Trophoblast cell (in vitro differentiated cells and primary cell): ENCODE results near the gene PASK.
"Not testable (repeated sequence)": the region's sequence is repeated elsewhere in the genome, so short reads cannot be mapped to it uniquely, and the experiment has no call there.

Experiments
- DNase-seq, 2 donors: peaks; one replicate each; pipeline ENCODE4 v3.0.0-alpha.2; 2016
- H2AFZ ChIP-seq: 2 replicates; pipeline ENCODE4 v1.6.1; 2013; ENCODE audit warnings: low read length, moderate library complexity, mild to moderate bottlenecking; ENCODE audit not compliant: insufficient read depth, poor library complexity
- H2AK5ac ChIP-seq: 2 replicates; pipeline ENCODE4 v1.6.1; 2013; ENCODE audit warnings: mild to moderate bottlenecking, low read length
- H2BK120ac ChIP-seq: 2 replicates; pipeline ENCODE4 v1.6.1; 2013; ENCODE audit warnings: low read length, mild to moderate bottlenecking, moderate library complexity; ENCODE audit not compliant: insufficient read depth, poor library complexity
- H2BK12ac ChIP-seq: 2 replicates; pipeline ENCODE4 v1.6.1; 2013; ENCODE audit warnings: mild to moderate bottlenecking, low read length, moderate library complexity
- H2BK5ac ChIP-seq: 2 replicates; pipeline ENCODE4 v1.6.1; 2013; ENCODE audit warnings: low read length, low read depth, moderate library complexity, mild to moderate bottlenecking; ENCODE audit not compliant: poor library complexity
- H3K14ac ChIP-seq: 2 replicates; pipeline ENCODE4 v1.6.1; 2013; ENCODE audit warnings: mild to moderate bottlenecking, low read length
- H3K18ac ChIP-seq: 2 replicates; pipeline ENCODE4 v1.6.1; 2013; ENCODE audit warnings: mild to moderate bottlenecking, low read length
- H3K23ac ChIP-seq: 2 replicates; pipeline ENCODE4 v1.6.1; 2013; ENCODE audit warnings: low read length
- H3K27ac ChIP-seq: 2 replicates; pipeline ENCODE4 v1.5.1; 2013; ENCODE audit warnings: low read depth, mild to moderate bottlenecking, inconsistent platforms, low read length, moderate library complexity
- H3K27me3 ChIP-seq: 2 replicates; pipeline ENCODE4 v1.6.1; 2013; ENCODE audit warnings: inconsistent platforms, mild to moderate bottlenecking, low read length, moderate library complexity; ENCODE audit not compliant: insufficient read depth
- H3K36me3 ChIP-seq, 2 experiments: 1 replicate in 1 of 2; 2 replicates in 1 of 2; pipeline ENCODE4 v1.6.1; 2013; ENCODE audit warnings: low read length in 2 of 2, mild to moderate bottlenecking in 2 of 2, moderate library complexity in 1 of 2; ENCODE audit not compliant: insufficient read depth in 2 of 2, control insufficient read depth in 1 of 2
- H3K4ac ChIP-seq: 2 replicates; pipeline ENCODE4 v1.6.1; 2013; ENCODE audit warnings: low read depth, mild to moderate bottlenecking, low read length, moderate library complexity
- H3K4me1 ChIP-seq, 2 experiments: 1 replicate in 1 of 2; 2 replicates in 1 of 2; pipeline ENCODE4 v1.6.1; 2013; ENCODE audit warnings: low read length in 2 of 2, mild to moderate bottlenecking in 2 of 2, moderate library complexity in 1 of 2; ENCODE audit not compliant: insufficient read depth in 2 of 2, control insufficient read depth in 1 of 2
- H3K4me2 ChIP-seq: 2 replicates; pipeline ENCODE4 v1.6.1; 2013; ENCODE audit warnings: inconsistent platforms, mild to moderate bottlenecking, low read length, moderate library complexity
- H3K4me3 ChIP-seq: 2 replicates; pipeline ENCODE4 v1.5.1; 2013; ENCODE audit warnings: mild to moderate bottlenecking, low read depth, low read length, inconsistent platforms
- H3K79me1 ChIP-seq: one replicate; pipeline ENCODE4 v1.6.1; 2013; ENCODE audit warnings: low read length
- H3K79me2 ChIP-seq: 2 replicates; pipeline ENCODE4 v1.6.1; 2013; ENCODE audit warnings: low read length, mild to moderate bottlenecking; ENCODE audit not compliant: control insufficient read depth, insufficient read depth, poor library complexity
- H3K9ac ChIP-seq: 2 replicates; pipeline ENCODE4 v1.6.1; 2013; ENCODE audit warnings: mild to moderate bottlenecking, low read length
- H3K9me3 ChIP-seq: 2 replicates; pipeline ENCODE4 v1.6.1; 2013; ENCODE audit warnings: low read depth, mild to moderate bottlenecking, control low read depth, inconsistent platforms, low read length; ENCODE audit not compliant: insufficient read depth
- H4K12ac ChIP-seq: 2 replicates; pipeline ENCODE4 v1.6.1; 2013; ENCODE audit warnings: low read depth, mild to moderate bottlenecking, low read length, moderate library complexity
- H4K8ac ChIP-seq: 2 replicates; pipeline ENCODE4 v1.6.1; 2013; ENCODE audit warnings: low read depth, mild to moderate bottlenecking, low read length, moderate library complexity
- H4K91ac ChIP-seq: one replicate; pipeline ENCODE4 v1.6.1; 2013; ENCODE audit warnings: low read depth, mild to moderate bottlenecking, low read length, moderate library complexity
- WGBS: extraction: QIAGEN DNeasy Blood & Tissue Kit; methylation state at CpG from one replicate; pipeline ENCODE4 v1.1.7; 2013; ENCODE audit warnings: missing lambda C conversion rate; ENCODE audit not compliant: insufficient read length, insufficient coverage; ENCODE audit errors: extremely low coverage; 5-methylcytosine and 5-hydroxymethylcytosine counted together

Gene PASK

GRCh38 chr2:241095594-241096290, 53.5 kb downstream of the PASK start:
- Histone ChIP-seq H3K18ac (no peak overlapping the region), H3K4me2 (no peak overlapping the region), H2BK5ac (no peak overlapping the region), H3K9ac (no peak overlapping the region), H3K4me3 (no peak overlapping the region), H3K27ac (no peak overlapping the region), H3K36me3 (peaks cover 25 to 44% of the 10 kb centered on the region in 2 experiments), H3K4me1 (no peaks in the 10 kb centered on the region), H4K12ac (no peak overlapping the region), H4K8ac (no peak overlapping the region), H2BK120ac (no peak overlapping the region), H3K4ac (no peak overlapping the region), H3K9me3 (no peaks in the 10 kb centered on the region), H2AK5ac (no peak overlapping the region), H4K91ac (no peak overlapping the region), H3K27me3 (no peaks in the 10 kb centered on the region), H2BK12ac (no peak overlapping the region), H3K79me2 (no peaks in the 10 kb centered on the region), H2AFZ (no peak overlapping the region), H3K14ac (no peak overlapping the region), H3K79me1 (no peaks in the 10 kb centered on the region), H3K23ac (no peak overlapping the region)
- no peak for DNase-seq
- WGBS = 100% methylated on average over 9 of the region's 14 CpGs

GRCh38 chr2:241094924-241095420, 54.3 kb downstream of the PASK start:
- H3K36me3 ChIP-seq = peaks cover 25 to 45% of the 10 kb centered on the region in 2 experiments
- H2BK5ac ChIP-seq = no peak overlapping the region
- no peaks in the 10 kb centered on the region for H3K4me1 ChIP-seq
- no peak overlapping the region for H2AFZ ChIP-seq
- H3K23ac ChIP-seq = no peak overlapping the region
- no peaks in the 10 kb centered on the region for H3K9me3 ChIP-seq
- no peak overlapping the region for H2AK5ac ChIP-seq
- H2BK120ac ChIP-seq = no peak overlapping the region
- no peak overlapping the region for H4K91ac ChIP-seq
- no peak overlapping the region for H4K8ac ChIP-seq
- no peak overlapping the region for H3K27ac ChIP-seq
- H2BK12ac ChIP-seq = no peak overlapping the region
- H3K79me1 ChIP-seq = no peaks in the 10 kb centered on the region
- no peak for DNase-seq
- no peak overlapping the region for H3K9ac ChIP-seq
- no peak overlapping the region for H4K12ac ChIP-seq
- H3K4me2 ChIP-seq = no peak overlapping the region
- no CpG with 5 or more reads among the region's 6 CpGs for WGBS
- H3K27me3 ChIP-seq = no peaks in the 10 kb centered on the region
- no peak overlapping the region for H3K4me3 ChIP-seq
- H3K79me2 ChIP-seq = no peaks in the 10 kb centered on the region
- no peak overlapping the region for H3K18ac ChIP-seq
- H3K4ac ChIP-seq = no peak overlapping the region
- H3K14ac ChIP-seq = no peak overlapping the region

- H3K79me2 ChIP-seq = no peaks in the 10 kb centered on the region
- H3K27ac ChIP-seq = no peak overlapping the region
- H3K4me2 ChIP-seq = no peak overlapping the region
- H3K9ac ChIP-seq = no peak overlapping the region
- no peak overlapping the region for H3K4me3 ChIP-seq
- H4K12ac ChIP-seq = no peak overlapping the region
- H3K4ac ChIP-seq = no peak overlapping the region
- H2BK12ac ChIP-seq = no peak overlapping the region
- H3K79me1 ChIP-seq = no peaks in the 10 kb centered on the region
- no peaks in the 10 kb centered on the region for H3K27me3 ChIP-seq
- DNase-seq = no peak
- no peak overlapping the region for H2BK5ac ChIP-seq
- no CpG with 5 or more reads among the region's 7 CpGs for WGBS
- no peak overlapping the region for H2AFZ ChIP-seq
- H2AK5ac ChIP-seq = no peak overlapping the region
- no peak overlapping the region for H2BK120ac ChIP-seq
- no peak overlapping the region for H3K18ac ChIP-seq
- no peak overlapping the region for H4K8ac ChIP-seq
- no peak overlapping the region for H4K91ac ChIP-seq
- H3K23ac ChIP-seq = no peak overlapping the region
- peaks cover 29 to 46% of the 10 kb centered on the region in 2 experiments for H3K36me3 ChIP-seq
- no peaks in the 10 kb centered on the region for H3K9me3 ChIP-seq
- no peak overlapping the region for H3K14ac ChIP-seq
- H3K4me1 ChIP-seq = no peaks in the 10 kb centered on the region
Measured at GRCh38 chr2:241094172-241094571, 55.1 kb downstream of the PASK start.

GRCh38 chr2:241093133-241093781, 56.0 kb downstream of the PASK start:
- not testable (repeated sequence) for H3K23ac ChIP-seq, H3K9me3 ChIP-seq
- WGBS = no CpG with 5 or more reads among the region's 10 CpGs

More at GRCh38 chr2:241093133-241093781, 56.0 kb downstream of the PASK start:
- DNase-seq, H4K12ac ChIP-seq, H2AFZ ChIP-seq, H3K9ac ChIP-seq, H3K27ac ChIP-seq, H3K14ac ChIP-seq, H3K18ac ChIP-seq, H3K27me3 ChIP-seq, H2BK5ac ChIP-seq, H2BK120ac ChIP-seq, H2BK12ac ChIP-seq, H4K8ac ChIP-seq, H4K91ac ChIP-seq, H3K4me1 ChIP-seq, H2AK5ac ChIP-seq, H3K79me1 ChIP-seq, H3K4me2 ChIP-seq, H3K4ac ChIP-seq, H3K4me3 ChIP-seq, H3K79me2 ChIP-seq: not testable (repeated sequence)
- peaks cover 36 to 54% of the 10 kb centered on the region in 2 experiments for H3K36me3 ChIP-seq
